ENCODE results near the gene SERTAD2.

The SERTAD2 gene

DNA sequence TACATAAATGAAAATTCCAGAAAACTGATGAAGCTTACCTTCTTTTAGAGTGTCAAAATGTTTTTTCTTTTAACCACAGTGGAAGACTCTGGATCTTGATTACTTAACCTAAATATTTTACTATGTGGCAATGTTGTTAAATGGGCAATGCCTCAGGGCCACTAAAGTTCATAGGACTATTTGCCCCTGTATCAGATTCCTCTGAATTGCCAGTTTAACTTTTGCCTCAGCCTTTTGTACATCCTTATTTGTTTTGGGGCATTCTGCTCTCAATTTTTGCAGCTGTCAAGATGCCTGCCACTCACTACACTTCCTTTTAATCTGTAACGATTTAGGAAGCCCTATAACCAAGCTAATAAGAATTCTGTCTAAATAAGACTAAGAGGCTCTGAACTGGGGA is 31.7 kb upstream of the SERTAD2 start:
- DNase-seq (ENCODE audit: low read depth): no peak
- no peak overlapping the region for H3K4me3 ChIP-seq (ENCODE audit: low read depth, low read length)
- TF ChIP-seq, protein P1, sequence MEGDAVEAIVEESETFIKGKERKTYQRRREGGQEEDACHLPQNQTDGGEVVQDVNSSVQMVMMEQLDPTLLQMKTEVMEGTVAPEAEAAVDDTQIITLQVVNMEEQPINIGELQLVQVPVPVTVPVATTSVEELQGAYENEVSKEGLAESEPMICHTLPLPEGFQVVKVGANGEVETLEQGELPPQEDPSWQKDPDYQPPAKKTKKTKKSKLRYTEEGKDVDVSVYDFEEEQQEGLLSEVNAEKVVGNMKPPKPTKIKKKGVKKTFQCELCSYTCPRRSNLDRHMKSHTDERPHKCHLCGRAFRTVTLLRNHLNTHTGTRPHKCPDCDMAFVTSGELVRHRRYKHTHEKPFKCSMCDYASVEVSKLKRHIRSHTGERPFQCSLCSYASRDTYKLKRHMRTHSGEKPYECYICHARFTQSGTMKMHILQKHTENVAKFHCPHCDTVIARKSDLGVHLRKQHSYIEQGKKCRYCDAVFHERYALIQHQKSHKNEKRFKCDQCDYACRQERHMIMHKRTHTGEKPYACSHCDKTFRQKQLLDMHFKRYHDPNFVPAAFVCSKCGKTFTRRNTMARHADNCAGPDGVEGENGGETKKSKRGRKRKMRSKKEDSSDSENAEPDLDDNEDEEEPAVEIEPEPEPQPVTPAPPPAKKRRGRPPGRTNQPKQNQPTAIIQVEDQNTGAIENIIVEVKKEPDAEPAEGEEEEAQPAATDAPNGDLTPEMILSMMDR (IDR thresholded peaks at IDR 0.05; ENCODE audit: insufficient read depth, low read depth, low read length, missing control alignments): no peak

DNA sequence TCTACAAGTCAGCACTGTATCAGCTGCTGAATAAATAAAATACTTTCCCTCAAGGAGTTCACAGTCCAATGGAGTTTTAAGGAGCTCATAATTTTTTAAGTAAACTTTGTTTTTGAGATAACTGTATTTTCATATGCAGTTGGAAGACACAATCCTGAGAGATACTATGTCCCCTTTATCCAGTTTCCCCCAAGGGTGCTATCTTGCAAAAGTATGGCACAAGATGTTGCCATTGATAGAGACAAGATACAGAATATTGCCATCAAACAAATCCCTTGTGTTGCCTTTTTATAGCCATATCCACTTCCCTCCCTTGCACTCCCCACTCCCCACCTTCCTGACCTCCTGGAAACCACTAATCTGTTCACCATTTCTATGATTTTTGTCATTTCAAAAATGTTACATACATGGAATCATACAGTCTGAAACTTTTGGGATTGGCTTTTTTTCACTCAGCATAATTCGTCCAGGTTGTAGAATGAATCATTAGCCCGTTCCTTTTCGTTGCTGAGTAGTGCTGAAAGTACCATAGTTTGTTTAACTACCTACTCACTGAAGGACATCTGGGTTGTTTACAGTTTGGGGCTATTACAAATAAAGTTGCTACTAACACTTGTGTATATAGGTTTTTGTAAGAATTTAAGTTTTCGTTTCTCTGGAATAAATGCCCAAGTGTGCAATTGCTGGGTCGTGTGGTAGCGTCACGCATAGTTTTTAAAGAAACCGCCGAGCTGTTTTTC is 30.2 kb upstream of the SERTAD2 start:
- H3K4me3 ChIP-seq (ENCODE audit: low read depth, low read length): no peak overlapping the region
- no peak for DNase-seq (ENCODE audit: low read depth)
- TF ChIP-seq, protein P1 (IDR thresholded peaks at IDR 0.05; ENCODE audit: insufficient read depth, low read depth, low read length, missing control alignments): no peak

DNA sequence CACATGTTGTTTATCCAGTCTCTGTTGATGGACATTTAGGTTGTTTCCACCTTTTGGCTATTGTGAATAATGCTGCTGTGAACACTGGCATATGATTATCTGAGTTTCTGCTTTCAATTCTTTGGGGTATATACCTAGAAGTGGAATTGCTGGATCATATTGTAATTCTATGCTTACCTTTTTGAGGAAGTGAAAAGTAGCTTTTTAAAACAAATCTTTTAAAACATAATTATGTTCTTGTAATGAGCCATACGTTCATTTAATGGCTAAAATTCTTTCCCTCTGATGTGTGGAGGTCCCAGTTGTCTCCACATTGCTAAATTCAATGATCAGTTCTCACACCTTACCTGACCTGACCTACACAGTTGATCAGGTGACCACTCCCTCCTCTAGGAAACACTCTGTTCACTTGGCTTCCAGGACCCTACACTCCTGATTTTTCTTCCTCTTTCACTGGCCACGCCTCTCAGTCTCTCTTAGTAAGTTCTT is 27.8 kb upstream of the SERTAD2 start:
- TF ChIP-seq, protein P1 (IDR thresholded peaks at IDR 0.05; ENCODE audit: insufficient read depth, low read depth, low read length, missing control alignments): no peak
- DNase-seq (ENCODE audit: low read depth): no peak

DNA sequence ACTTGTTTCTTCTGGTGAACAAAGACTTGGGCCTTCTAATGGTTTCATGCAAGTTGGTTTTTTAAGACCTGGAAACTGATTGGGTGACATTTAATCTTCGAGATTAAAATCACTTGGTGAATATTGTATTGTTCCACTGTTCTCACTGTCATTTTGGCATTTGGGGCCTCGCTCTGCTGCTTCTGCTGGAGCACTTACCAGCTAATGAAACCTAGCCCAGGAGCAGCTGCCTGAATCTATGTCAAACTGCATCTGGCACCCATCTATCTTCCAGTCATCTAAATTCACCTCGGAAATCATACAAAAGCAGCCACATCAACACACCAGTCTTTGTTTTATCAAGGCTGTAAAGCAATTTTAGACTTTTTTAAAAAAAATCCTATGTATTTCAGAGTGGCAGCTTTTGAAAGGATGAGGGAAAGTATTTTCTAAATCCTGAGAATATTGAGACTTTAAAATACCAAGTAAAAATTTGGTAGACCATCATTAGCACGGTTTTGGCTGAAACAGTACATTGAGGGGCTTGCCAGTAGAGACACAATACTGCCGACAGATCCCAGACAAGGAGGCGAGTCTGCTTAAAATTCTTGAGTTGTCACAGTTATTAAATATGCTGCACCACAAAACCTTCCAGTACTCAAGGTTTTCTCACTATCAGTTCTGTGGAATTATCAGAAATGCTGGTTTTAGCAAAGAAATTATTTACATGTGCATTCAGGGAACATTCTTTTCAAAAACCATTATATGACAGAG is 26.1 kb upstream of the SERTAD2 start:
- TF ChIP-seq, protein P1 (IDR thresholded peaks at IDR 0.05; ENCODE audit: insufficient read depth, low read depth, low read length, missing control alignments): no peak
- no peak for DNase-seq (ENCODE audit: low read depth)
- no peak overlapping the region for H3K4me3 ChIP-seq (ENCODE audit: low read depth, low read length)

More for the DNA sequence above, 27.8 kb upstream of the SERTAD2 start:
- no peak overlapping the region for H3K4me3 ChIP-seq (ENCODE audit: low read depth, low read length)

DNA sequence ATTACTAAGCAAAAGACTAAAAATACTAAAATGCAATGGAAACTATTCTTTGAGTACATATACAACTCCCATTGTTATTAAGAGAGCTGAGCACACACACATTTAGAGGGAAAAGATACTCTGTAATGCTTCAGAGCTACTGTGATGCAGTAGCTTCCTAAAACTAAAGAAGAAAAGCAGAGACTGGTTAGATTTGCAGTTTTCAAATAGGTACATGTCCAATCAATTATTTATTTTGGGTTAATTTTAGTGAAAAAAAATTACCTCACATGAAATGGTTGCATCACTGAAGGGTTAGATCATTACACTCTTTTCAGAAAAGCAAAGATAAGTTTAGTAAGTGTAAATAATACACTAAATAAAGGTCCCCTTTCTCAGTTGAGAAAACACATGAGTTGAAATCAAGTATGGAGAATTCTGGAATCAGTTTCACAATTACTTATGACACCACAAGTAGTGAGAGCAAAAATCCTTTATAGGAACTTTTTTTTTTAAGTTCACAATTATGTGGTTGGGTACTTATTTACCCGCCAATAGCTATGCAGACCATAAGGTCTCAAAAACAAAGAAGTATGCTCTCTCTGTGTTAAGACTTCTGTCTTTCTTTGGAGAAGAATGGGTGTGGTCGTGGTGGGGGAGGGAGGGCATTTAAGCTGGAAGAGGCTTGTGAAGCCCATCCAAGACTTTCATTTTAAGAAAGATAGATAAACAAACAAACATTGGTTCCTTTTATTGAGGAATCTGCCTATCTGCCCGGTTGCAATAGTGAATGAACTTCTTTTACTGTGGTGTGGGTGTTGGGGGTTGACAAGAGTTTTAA is 25.3 kb upstream of the SERTAD2 start:
- TF ChIP-seq, protein P1 (IDR thresholded peaks at IDR 0.05; ENCODE audit: insufficient read depth, low read depth, low read length, missing control alignments): no peak
- H3K4me3 ChIP-seq (ENCODE audit: low read depth, low read length): no peak overlapping the region
- no peak for DNase-seq (ENCODE audit: low read depth)

DNA sequence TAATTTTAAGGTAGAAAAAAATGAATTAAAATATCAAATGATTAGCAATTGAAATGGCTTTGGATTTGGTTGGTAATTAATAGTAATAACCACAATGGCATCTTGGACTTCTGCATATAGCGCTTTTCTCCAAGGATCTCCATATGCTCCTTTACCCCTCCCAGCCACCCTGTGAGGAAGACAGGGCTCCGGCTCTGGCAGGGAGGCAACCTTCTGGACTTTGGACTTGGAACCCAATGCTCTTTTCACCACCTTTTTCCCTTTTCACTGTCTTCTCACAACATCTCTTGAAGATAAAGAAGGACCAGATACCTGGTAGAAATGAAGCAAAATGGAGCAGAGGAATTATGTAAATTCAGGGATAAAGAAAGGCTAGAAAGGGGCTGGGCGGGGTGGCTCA is 23.8 kb upstream of the SERTAD2 start:
- TF ChIP-seq, protein P1 (IDR thresholded peaks at IDR 0.05; ENCODE audit: insufficient read depth, low read depth, low read length, missing control alignments): no peak
- H3K4me3 ChIP-seq (ENCODE audit: low read depth, low read length): no peak overlapping the region
- DNase-seq (ENCODE audit: low read depth): no peak

Data from GM12865 (cell line).